ENCODE data around the gene CKS1B. TPM values are rescaled to one million over a fixed set of nuclear protein-coding genes. Genes with fewer than 3 reads are reported as not detected.
"Not testable (repeated sequence)": the region's sequence is repeated elsewhere in the genome, so short reads cannot be mapped to it uniquely, and the experiment has no call there.

CKS1B gene
- total RNA-seq, 1 experiment from 2014 or later, result 400 TPM

DNA sequence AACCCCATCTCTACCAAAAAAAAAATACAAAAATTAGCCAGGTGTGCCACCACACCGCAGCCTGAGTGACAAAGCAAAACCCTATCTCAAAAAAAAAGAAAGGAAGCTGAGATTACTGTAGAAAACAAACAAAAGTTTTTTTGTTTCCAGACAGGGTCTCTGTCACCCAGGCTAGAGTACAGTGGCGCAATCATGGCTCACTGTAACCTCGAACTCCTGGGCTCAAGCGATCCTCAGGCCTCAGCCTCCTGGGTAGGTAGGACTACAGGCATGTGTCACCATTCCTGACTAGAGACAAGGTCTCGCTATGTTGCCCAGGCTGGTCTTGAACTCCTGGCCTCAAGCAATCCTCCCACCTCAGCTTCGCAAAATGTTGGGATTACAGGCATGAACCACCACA lies 10.1 kb upstream of the CKS1B start:
- no peak for DNase-seq (ENCODE audit: low read depth)

DNA sequence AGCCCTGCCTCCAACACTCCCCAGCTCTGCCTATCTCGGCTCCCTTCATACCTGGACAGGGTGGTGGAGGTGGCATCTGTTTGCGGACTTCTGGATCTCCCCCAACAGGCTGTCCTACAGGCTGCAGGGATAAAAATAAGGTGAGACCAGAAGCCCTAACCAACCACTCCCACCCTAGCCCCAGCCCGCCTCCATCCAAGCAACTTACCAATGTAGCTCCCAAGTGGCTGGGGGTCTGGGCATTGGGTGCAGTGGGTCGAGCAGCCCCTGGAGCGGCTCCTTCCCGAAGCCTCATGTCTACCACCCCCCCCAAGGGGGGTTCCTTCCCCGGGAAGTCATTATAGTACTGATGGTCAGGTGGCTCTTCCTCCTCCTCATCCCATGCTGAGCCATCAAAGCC lies 8.4 kb upstream of the CKS1B start:
- no peak for DNase-seq (ENCODE audit: low read depth)

DNA sequence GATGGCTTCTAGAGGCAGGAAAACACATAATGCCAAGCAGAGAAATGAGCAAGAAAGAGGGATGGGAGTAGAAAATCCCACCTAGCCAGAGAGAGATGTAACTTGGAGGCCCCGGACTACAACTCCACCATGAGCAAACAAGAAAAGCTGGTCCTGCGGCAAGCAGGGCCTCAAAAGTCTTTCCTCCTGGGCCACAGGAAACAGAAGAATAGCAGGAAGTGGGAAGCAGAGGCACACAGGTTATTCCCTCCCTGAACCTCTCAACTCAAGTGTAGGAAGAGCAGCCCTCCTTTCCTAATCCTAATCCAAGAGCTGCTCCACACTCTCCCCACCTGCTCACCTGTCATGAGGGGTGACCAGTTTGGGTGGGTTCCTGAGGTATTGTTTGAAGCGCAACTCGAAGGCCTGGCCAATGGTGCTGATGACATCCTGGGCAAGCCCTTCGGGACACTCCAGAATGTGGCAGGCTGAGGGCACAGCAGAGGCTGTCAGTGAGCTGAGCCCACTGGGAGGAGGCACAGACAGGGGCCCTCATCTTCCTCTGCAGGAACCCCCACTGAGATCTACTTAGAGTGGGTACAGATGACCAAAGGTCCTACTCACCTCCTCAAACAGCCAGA lies 7.0 kb upstream of the CKS1B start:
- DNase-seq (ENCODE audit: low read depth), result no peak

DNA sequence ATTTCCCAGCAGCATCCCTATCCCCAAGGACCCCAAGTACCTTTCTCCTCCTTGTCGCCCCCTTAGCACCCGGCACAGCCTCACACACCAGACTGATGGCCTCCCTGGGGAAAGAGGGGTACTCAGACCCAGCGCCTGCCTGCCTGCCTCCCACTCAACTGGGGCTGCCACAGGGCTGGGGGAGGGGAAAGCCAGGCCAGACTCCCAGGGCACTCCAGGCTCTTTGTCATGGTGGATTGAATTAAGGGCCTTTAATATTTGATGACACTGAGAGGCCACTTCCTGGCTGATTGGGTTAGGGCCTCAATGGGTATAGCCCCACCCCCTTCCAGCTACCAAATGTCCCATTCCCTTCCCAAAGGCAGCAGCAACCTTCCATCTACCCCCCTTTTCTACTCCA lies 5.8 kb upstream of the CKS1B start:
- DNase-seq (ENCODE audit: low read depth), result no peak

DNA sequence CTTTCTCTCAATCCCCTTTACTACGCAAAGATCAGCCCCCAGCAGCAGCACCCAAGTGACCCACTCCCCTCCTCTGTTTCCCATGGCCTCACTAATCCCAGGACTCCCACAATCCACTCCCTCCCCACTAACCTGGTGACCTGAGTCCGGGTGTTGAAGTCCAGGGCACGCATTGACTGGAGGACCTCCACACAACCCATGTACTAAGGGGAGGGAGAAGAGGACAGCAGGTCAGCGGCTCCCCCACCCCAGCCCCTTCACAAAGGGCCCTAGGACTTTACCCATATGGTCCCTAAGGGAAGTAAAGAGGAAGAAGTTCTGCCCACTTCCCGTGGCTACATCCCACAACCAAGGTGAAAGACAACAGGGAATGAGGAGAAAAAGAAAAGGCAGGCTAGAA lies 5.2 kb upstream of the CKS1B start:
- no peak for DNase-seq (ENCODE audit: low read depth)

DNA sequence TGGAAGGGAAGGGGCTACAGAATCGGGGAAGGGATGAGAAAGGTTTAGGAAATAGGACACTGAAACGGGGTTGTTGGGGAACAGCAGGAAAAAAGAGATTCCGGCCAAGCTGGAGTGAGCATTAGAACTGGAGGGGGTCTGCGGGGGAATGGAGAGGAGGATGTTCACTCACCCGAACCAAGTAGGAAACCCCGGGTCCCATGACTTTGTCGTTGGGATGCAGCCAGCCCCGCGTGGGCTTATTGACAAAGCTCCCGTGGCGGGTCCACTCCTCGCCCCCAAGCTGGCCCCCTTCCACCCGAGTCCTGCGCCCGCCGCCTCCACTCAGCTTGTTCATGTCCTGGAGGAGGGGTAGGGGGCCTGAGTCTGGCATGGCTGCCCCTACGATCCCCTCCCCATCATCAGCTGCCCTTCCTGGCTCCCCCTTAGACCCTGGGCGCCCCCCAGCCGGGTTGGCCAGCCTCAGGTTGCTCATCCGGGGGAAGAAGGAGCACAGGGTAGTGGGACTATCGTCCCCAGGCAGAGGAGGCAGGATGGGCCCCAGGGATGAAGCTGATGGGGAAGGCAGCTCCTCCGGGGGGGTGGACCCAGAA lies 4.5 kb upstream of the CKS1B start:
- DNase-seq (ENCODE audit: low read depth), result no peak

DNA sequence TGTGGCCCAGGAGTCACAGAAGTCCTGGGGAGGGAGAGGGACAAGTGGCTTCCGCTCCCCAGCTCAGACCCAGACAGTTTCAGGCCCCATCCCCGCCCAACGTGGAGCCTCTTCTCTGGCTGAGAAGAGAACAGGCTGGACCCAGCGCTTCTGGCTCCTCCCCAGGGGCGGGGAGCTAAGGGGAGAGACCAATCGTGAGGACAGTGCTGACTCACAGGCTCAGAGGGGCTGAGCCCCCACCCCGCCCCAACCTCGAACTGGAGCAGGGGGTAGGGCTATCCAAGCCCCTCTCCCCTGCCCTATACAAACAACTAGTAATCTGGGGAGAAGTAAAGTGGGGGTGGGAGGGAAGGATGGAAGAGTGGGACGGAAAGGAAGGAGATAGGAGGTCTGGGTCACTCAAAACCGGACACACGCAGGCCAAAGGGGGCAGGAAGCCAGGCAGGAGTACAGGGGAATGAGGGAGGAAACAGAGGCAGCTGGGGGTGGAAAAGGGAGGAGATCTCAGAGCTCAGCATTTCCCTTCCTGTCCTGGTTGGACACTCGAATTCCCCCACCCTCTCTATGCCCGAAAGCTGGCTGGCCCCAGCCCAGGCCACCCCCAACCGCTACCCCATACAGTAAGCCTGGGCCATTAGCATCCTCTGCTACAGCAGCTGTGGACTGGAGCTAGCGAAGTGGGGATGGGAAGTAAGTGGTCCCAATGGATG lies 3.7 kb upstream of the CKS1B start, which contains the start of gene SHC1:
SHC1 (minus strand) TSS at position 117 of the 710 bp plus-strand sequence. CDS start 221 bp downstream, outside the sequence.
- DNase-seq (ENCODE audit: low read depth), result peak; percentile 93

DNA sequence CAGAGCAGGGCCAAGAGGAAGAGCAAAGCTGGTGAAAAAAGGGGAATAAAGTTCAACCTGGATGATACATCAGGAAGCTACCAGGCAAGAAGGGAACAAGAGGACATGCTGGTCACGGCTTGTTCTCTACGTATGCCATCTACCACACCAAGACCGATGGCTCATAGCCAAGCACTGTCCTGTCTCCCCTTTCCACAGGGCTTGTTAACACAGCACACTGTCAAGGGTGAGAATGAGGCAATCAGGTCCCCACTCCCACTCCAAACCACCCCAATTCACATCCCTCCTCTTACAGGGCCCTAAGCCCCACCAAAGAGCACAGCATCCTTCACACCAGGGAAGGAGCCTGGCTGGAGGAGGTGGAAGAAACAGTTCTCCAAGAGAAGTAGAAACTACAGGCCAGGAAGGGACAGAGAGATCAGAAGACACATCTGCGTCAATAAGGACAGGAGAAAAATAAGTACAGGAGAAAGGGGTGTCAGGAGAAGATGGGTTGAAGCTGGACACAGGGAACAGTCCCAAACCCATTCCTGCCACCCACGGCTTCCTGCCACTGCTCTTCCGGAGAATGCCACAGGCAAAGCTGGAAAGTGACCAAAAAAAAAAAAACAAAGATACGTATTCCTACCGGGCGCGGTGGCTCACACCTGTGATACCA lies 3.0 kb upstream of the CKS1B start:
- DNase-seq (ENCODE audit: low read depth), result peak; percentile 38

DNA sequence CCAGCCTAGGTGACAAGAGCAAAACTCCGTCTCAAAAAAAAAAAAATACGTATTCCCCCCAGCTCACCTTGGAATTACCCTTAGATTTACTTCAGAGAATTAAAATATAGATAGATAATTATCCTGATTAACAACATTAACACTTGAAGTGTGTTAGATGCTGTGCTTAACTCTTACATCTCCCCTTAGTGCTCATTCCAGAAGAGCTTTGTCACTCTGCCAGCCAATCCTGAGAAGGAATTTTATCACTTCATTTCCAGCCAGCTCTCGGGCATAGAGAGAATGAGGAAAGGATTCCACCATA lies 2.3 kb upstream of the CKS1B start:
- DNase-seq (ENCODE audit: low read depth), result no peak

DNA sequence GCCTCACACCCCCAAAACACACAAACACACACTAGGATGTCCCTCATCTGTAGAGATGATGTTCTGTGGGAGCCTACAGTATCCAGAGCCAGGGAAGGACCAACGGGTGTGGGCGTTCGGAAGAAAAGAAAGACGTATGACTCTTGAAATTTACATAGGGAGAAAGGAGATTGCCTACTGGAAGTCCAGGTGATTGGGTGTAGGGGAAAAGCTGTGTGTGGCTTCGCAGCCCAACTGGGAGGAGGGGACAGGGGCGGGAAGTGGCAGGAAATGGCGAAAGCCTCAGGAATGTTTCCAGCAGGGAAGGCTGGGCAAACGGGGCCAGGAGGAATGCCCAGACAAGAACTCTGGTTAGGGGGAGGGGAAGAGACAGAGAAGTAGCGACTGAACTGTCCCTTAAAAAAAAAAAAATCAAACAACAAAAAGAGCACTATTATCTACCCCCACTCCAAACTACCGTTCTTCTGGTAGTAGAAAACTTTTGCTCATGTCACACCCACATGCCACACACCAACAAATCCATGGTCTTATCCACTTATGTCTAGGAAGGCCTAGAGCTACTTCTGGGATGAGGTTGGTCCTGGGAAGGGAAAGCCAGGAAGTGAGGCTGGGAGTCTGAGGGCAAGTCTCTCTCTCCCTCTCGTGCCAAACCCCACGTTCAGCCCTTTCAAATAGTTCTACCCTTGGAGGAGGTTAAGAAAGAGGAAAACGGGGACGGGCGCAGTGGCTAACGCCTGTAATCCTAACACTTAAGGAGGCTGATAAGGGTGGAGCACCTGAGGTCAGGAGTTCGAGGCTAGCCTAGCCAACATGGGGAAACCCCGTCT lies 1.8 kb upstream of the CKS1B start:
- peak; percentile 95 for DNase-seq (ENCODE audit: low read depth)

DNA sequence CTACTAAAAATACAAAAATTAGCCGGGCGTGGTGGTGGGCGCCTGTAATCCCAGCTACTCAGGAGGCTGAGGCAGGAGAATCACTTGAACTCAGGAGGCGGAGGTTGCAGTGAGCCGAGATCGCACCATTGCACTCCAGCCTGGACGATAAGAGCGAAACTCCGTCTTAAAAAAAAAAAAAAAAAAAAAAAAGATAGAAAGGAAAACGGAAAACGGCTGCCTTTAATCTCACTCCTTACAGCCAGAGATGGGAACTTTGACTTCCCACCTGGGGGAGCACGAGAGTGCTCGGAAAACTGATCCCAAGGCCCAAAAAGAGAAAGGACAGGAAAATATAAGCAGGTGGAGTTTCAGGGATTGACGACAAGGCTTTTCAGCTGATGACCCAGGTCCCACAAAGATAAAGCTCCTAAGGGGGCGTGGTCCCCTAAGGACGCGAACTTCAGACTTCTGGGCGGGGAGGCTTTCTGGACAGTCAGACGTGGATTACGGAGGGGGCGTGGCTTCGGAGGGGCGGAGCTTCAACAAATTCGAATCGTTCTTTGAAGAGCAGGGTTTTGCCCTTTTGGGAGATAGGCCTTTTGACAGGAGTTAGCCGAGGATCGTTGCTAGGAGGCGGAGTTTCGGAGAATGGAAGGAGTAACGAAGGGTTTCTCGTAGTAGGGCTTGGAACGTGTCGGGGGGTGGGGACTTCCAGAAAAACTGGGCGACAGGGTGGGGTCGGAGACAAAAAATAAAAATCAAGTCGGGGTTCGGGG lies 958 bp upstream of the CKS1B start:
- DNase-seq (ENCODE audit: low read depth), result peak; percentile 98

DNA sequence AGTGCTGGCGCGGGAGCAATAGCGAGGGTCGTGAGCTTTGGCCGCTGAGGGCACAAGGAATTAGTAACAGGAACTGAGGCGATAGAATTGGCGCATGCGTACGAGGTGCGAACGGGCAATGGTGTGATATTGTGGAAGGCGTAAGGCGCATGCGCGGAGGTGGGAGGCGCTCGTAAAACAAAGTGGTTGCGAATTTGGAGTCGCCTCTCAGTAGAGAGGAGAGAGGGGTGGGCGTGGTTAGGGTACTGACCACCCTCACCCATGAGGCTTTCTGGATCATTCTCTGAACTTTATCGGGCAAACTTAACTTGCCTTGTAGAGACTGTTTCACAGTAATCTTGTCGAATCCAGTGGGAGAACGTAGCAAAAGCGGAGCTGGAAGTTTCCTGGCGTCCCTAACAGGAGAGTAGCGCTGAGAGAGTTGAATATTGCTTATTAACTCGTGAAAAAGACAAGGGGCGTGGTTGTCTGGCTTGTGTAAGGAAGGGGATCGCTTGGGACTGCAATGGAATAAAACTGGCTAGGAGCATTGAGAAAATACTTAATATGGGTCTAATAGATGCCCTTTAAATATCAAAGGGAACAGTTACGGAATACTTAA lies 427 bp downstream of the CKS1B start:
- DNase-seq (ENCODE audit: low read depth), result peak; percentile 92

DNA sequence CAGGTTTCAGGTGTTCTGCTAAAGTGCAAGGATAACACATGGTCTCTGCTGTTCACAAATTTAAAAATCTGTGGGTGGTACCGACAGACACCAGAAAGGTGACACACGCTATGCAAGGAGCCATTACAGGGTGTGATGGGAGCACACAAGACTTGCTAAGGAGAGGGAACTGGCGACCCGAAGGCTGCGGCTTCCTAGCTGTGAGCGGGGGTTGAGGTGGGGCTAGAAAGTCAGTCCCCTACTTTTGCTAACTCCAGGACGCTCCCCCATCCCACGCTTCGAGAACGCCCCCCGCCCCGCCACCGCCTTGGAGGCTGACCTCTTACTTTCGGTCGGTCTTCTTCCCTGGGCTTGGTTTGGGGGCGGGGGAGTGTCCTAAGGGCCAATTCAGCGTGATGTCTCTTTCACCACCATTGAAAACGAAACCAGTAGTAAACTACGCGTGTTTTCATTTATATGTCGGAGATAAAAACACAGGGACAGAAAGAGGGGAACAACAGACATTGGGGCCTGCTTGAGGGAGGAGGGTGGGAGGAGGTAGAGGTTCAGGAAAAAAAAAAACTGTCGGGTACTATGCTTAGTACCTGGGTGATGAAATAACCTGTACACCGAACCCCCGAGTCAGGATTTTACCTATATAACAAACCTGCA lies 1.1 kb downstream of the CKS1B start:
- DNase-seq (ENCODE audit: low read depth), result peak; percentile 56

DNA sequence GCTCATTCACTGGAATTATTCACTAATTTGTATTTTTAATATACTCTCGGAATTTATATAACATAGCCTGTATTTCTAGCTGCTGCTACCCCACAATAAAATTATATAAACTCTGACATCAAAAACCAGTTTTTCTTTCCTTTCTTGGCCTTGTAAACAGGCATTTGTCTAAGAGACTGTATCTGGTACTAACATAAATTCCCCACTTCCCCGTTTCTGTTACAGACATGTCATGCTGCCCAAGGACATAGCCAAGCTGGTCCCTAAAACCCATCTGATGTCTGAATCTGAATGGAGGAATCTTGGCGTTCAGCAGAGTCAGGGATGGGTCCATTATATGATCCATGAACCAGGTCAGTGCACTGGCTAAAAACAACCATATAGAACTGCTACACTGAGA lies 3.3 kb downstream of the CKS1B start:
- not testable (repeated sequence) for DNase-seq (ENCODE audit: low read depth)

DNA sequence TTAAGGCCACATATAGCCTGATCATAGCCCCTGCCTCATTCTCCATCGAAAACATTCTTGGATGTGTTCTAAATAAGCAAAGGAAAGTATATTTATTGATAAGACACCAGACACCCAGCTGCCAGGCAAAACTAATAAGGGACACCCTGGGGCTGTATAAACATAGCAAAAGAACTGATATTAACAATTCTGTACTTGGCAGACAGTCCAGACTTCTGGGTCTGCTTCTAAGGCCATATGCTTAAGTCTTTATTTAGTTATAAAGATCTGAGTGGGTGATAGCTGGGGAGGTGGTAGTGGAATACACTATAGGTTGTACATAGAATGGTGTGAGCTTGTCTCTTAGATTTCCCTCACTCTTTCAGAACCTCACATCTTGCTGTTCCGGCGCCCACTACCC lies 3.9 kb downstream of the CKS1B start:
- no peak for DNase-seq (ENCODE audit: low read depth)

DNA sequence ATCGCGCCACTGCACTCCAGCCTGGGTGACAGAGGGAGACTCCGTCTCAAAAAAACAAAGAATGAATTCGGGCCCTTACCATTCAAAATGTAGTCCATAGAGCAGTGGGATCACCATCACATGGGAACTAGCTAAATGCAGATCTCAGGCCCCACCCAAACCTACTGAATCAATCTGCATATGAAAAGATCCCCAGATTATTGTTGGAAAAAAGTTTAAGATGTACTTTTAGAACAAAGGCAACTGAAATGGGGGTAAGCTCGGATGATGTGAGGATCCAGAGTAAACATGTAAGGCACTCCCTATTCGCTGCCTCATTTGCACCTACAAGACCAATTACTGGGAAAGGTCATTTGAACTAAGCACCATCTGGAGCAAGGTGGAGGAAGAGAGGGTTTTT lies 7.9 kb downstream of the CKS1B start:
- no peak for DNase-seq (ENCODE audit: low read depth)

DNA sequence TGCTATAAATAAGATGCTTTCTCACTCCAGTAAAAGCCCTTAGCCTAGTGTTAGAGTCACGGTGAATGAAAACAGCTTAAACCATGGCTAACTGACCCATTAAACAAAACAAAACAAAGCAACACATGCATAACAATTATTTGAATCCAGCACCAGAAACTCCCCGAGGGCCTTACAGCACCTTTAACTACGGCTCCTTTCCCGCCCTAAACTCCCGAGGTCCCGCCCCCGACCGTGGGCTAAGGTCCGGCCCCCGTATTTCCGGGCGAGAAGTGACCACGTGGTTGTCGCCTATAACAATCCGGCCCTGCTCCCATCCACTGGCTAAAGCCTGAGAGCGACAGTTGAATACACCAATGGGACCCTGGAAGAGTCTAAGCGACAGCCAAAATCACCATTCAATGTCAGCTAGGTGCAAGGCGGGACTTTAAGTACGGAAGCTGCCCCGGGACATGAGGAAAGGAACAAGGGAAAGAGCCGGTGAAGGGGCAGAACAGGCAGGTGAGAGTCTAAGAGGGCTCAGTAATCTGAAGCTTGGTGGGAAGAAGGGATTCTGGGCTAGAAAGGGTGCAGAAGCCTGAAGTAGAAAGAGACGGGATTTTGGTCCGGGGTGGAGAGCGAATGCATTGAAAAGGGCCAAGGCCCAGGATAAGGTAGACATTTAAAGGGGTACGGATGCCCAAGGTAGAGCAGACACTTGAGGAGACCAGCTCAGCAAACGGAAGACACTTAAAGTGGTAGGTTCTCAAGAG lies 8.6 kb downstream of the CKS1B start, which contains the start of gene FLAD1:
FLAD1 (plus strand) TSS at position 448 of the 752 bp plus-strand sequence. CDS start 351 bp downstream, outside the sequence.
- DNase-seq (ENCODE audit: low read depth), result peak; percentile 100

DNA sequence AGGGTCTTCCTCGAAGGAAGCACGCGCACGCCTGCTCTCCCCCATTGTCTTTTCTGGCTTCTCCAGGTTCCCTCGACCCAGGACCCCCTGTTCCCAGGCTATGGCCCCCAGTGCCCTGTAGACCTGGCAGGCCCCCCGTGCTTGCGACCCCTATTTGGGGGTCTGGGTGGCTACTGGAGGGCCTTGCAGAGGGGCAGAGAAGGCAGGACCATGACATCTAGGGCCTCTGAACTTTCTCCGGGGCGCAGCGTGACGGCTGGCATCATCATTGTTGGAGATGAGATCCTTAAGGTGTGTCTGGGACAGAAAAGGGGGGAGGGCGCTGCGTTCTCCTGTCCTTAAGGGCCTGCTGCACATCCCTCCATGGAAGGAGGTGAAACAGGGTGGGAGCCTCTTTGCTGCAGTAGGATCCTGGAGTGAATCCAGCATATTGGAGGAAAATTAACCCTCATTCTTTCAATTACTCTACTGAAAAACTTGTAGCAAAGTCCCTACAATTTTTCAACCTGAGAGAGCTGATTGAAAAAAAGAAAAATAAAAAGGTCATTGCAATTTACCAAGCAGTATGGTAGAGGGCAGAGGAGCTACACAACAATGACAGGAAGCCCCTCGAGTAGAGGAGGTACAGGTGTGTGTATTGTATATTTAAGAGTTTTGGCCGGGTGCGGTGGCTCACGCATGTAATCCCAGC lies 9.4 kb downstream of the CKS1B start:
- DNase-seq (ENCODE audit: low read depth), result no peak

DNA sequence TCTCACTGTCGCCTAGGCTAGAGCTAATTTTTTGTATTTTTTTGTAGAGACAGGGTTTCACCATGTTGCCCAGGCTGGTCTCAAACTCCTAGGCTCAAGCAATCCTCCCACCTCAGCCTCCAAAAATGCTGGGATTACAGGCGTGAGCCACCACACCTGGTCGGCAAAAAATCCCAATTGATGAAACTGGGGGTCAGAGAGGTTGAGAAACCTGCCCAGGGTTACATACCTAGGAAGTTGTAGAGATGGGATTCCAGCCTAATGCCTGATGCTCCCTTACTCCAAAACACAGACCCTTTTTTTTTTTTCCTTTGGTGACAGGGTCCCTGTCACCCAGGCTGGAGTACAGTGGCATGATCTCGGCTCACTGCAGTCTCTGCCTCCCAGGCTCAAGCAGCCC lies 12.3 kb downstream of the CKS1B start:
- DNase-seq (ENCODE audit: low read depth), result not testable (repeated sequence)
